Glutamatergic neuron (in vitro differentiated cells): Measurements from ENCODE around the gene ZNF786. TPM values are rescaled to one million over a fixed set of nuclear protein-coding genes. Genes with fewer than 3 reads are reported as not detected.
"Not testable (repeated sequence)": the region's sequence is repeated elsewhere in the genome, so short reads cannot be mapped to it uniquely, and the experiment has no call there.

Experiments
- DNase-seq: peaks from one replicate; pipeline ENCODE4 v3.0.0; 2022
- H3K27ac Mint-ChIP-seq: one replicate; pipeline ENCODE4 v1.8.0; 2020; ENCODE audit warnings: mild to moderate bottlenecking, mixed read lengths, inconsistent platforms; ENCODE audit not compliant: unreplicated experiment
- H3K27me3 Mint-ChIP-seq: one replicate; pipeline ENCODE4 v1.8.0; 2020; ENCODE audit warnings: mild to moderate bottlenecking, moderate library complexity, mixed read lengths, inconsistent platforms; ENCODE audit not compliant: unreplicated experiment
- H3K36me3 Mint-ChIP-seq: one replicate; pipeline ENCODE4 v1.8.0; 2020; ENCODE audit warnings: mild to moderate bottlenecking, mixed read lengths, inconsistent platforms; ENCODE audit not compliant: unreplicated experiment
- H3K4me1 Mint-ChIP-seq: one replicate; pipeline ENCODE4 v1.8.0; 2020; ENCODE audit warnings: mild to moderate bottlenecking, low read depth, mixed read lengths, inconsistent platforms; ENCODE audit not compliant: unreplicated experiment
- H3K4me3 Mint-ChIP-seq: one replicate; pipeline ENCODE4 v1.8.0; 2020; ENCODE audit warnings: mild to moderate bottlenecking, mixed read lengths, inconsistent platforms; ENCODE audit not compliant: unreplicated experiment
- H3K9me3 Mint-ChIP-seq: one replicate; pipeline ENCODE4 v1.8.0; 2020; ENCODE audit warnings: mild to moderate bottlenecking, moderate library complexity, mixed read lengths, inconsistent platforms; ENCODE audit not compliant: unreplicated experiment
- total RNA-seq: library from RNA; stranded (reverse); fragmentation: NEBNext Ultra II Directional; extraction: Animal tissue kit (Norgen Biotek cat#: 25700); gene quantifications from one replicate; pipeline ENCODE4 v1.2.1, GENCODE V29; 2021; ENCODE audit not compliant: unreplicated experiment
- TF ChIP-seq, protein P1 (sequence below): fragments of 200-600 bp; sonication (generic); IDR thresholded peaks from one replicate; pipeline ENCODE4 v1.5.0; 2021; ENCODE audit not compliant: partially characterized antibody, unreplicated experiment

Gene ZNF786
- total RNA-seq, 1 donor from 2014 or later: 17.2 TPM

DNA sequence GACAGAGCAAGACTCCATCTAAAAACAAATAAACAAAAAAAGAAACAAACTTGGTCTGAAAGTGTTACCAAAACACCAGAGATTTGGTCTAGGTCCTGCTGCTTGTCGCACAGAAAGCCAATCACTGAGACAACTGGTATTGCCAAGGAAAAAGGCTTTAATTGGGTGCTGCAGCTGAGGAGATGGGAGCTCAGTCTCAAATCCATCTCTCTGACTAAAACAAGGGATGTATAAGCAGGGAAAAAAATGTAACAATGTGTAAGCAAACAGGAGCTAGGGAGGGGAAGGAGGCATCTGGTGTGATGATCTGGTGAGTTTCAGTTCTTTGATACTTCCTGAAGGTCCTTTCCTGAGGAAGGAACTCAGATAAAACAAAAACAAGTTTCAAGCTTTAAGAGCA, 53.8 kb downstream of the ZNF786 start:
- TF ChIP-seq, protein P1, sequence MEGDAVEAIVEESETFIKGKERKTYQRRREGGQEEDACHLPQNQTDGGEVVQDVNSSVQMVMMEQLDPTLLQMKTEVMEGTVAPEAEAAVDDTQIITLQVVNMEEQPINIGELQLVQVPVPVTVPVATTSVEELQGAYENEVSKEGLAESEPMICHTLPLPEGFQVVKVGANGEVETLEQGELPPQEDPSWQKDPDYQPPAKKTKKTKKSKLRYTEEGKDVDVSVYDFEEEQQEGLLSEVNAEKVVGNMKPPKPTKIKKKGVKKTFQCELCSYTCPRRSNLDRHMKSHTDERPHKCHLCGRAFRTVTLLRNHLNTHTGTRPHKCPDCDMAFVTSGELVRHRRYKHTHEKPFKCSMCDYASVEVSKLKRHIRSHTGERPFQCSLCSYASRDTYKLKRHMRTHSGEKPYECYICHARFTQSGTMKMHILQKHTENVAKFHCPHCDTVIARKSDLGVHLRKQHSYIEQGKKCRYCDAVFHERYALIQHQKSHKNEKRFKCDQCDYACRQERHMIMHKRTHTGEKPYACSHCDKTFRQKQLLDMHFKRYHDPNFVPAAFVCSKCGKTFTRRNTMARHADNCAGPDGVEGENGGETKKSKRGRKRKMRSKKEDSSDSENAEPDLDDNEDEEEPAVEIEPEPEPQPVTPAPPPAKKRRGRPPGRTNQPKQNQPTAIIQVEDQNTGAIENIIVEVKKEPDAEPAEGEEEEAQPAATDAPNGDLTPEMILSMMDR: no peak
- no peak overlapping the region for H3K4me3 Mint-ChIP-seq
- no peaks in the 10 kb centered on the region for H3K4me1 Mint-ChIP-seq
- peaks cover 5% of the 10 kb centered on the region for H3K9me3 Mint-ChIP-seq
- no peak for DNase-seq
- peaks cover 6% of the 10 kb centered on the region for H3K27me3 Mint-ChIP-seq
- H3K27ac Mint-ChIP-seq: no peak overlapping the region
- no peaks in the 10 kb centered on the region for H3K36me3 Mint-ChIP-seq

DNA sequence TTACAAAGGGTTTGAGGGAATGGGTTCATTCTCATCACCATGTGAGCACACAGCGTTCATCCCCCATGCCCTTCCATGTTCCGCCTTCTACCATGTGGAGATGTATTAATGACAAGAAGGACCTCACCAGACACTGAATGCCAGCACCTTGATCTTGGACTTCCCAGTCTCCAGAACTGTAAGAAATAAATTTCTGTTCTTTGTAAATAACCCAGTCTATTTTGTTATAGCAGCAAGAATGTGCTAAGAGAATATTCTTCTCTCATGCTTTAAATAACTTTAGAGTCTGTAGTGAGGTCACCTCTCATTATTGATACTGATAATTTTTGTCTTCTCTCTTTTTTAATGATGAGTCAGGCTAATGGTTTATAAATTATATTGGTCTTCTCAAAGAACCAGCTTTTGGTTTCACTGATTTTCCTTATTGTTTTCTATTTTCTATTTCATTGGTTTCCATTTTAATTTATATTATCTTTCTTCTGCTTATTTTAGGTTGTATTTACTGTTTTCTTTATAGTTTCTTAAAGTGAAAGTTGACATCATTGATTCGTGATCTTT, 59.1 kb downstream of the ZNF786 start:
- Mint-ChIP-seq H3K27me3 (peaks cover 5% of the 10 kb centered on the region), H3K4me3 (no peak overlapping the region), H3K36me3 (no peaks in the 10 kb centered on the region)

DNA sequence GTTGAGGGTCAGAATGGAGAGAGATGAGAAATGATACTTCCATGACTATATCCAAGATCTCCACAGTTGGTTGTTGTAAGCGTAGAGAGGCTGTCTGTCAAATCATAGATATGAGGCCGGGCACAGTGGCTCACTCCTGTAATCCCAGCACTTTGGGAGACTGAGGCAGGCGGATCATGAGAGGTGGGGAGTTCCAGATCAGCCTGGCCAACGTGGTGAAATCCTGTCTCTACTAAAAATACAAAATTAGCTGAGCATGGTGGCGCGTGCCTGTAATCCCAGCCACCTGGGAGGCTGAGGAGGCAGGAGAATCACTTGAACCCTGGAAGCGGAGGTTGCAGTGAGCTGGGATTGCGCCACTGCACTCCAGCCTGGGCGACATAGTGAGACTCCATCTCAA, 60.1 kb downstream of the ZNF786 start:
- H3K36me3 Mint-ChIP-seq, H3K4me3 Mint-ChIP-seq, H3K27me3 Mint-ChIP-seq, DNase-seq, H3K9me3 Mint-ChIP-seq, H3K27ac Mint-ChIP-seq, H3K4me1 Mint-ChIP-seq: not testable (repeated sequence)

More for the DNA sequence above, 59.1 kb downstream of the ZNF786 start:
- Mint-ChIP-seq H3K4me1 (peaks cover 6% of the 10 kb centered on the region), H3K27ac (no peak overlapping the region), H3K9me3 (peaks cover 2% of the 10 kb centered on the region)
- TF ChIP-seq, protein P1: no peak
- DNase-seq: no peak

DNA sequence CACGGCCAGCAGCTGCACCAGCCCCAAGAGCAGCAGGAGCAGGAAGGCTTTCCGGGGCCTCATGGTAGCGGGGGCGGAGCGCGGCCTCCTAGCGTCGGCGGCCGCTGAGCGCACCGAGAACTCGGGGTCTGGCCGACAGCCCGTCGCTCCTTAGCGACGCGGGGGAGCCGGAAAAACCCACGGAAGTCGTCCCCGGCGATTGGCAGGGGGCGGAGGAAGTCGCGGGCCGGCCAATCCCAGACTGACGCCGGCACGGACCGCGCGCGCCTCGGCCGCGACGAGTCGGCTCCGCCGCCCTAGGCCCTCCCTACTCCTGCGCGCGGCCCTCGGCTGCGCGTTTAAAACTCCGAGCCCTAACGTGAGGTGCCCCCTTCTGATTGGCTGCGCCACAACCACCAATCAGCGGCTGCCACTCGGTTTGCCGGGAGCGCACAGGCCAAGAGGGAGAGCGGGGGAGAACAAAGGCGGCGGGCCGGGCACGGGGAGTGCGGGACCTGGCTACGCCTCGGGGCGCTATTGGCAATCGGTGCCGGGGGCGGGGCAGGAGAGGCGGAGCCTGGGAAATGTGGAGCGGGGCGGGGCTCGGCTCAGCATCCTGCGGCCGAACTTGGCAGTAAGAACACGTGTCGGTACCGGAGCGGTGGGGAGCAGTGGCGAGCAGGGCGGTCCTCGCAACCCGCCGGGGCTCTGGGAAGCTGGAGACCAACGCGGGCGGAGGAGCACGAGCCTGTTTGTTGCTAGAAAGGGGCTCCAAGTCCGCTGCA, 62.0 kb downstream of the ZNF786 start, which contains the start of gene PDIA4:
TSS of gene PDIA4 (minus strand) at position 160 of the 764 bp plus-strand sequence. CDS start at position 63, 97 bp downstream.
- peak within 1 kb of the TSS; percentile 76 for H3K27ac Mint-ChIP-seq
- TF ChIP-seq, protein P1: peak; percentile 30
- H3K27me3 Mint-ChIP-seq: peaks cover 5% of the 10 kb centered on the region
- H3K4me3 Mint-ChIP-seq: peak within 1 kb of the TSS; percentile 90
- H3K4me1 Mint-ChIP-seq: peaks cover 14% of the 10 kb centered on the region
- no peaks in the 10 kb centered on the region for H3K36me3 Mint-ChIP-seq
- H3K9me3 Mint-ChIP-seq: peaks cover 2% of the 10 kb centered on the region
- DNase-seq: peak; percentile 100

DNA sequence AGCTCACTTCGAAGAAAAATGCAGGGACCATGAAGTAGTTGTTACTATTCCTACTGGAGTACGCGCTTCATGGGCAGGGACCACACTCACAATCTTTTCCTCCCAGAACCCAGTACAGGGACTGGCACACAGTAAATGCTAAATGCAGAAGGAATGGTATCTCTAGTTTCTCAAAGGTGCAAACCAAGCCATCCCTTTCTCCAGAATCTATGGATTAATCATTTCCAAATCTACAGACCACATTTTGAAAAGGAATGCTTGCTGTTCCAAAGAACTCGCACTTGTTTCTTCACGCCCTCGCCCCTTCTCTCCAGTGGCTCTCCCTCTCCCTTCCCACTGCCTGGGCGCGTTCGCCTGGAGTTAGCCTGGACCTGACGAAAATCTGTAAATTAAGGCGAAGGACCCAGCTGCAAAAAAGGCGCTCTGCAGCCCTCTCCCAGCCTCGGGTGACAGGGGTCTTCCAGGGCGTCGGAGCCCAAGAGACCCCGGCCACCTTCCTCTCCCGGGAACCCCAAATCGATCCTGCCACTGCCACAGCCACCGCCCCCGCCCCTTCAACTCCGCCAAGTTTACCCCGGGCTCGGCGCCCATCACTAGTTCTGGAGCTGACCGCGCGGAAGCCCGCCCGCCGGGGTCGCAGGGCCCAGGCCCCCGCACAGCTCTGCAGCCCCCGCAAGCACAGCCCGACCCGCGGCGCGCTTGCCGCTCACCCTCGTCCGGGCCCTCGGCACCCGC, 62.7 kb downstream of the ZNF786 start:
- peaks cover 5% of the 10 kb centered on the region for H3K27me3 Mint-ChIP-seq
- peak; percentile 44 for DNase-seq
- peak overlapping the region; percentile 90 for H3K4me3 Mint-ChIP-seq
- peaks cover 2% of the 10 kb centered on the region for H3K9me3 Mint-ChIP-seq
- H3K36me3 Mint-ChIP-seq: no peaks in the 10 kb centered on the region
- TF ChIP-seq, protein P1: no peak
- peaks cover 21% of the 10 kb centered on the region for H3K4me1 Mint-ChIP-seq
- peak overlapping the region; percentile 76 for H3K27ac Mint-ChIP-seq
